GM12892 (cell line): ENCODE measurements around the gene KCNC1.

Experiments
- POLR2A ChIP-seq: IDR thresholded peaks from 2 replicates; pipeline ENCODE4 v1.6.1; 2011; ENCODE audit warnings: low read depth, low read length, control low read depth
- POLR2AphosphoS5 ChIP-seq: IDR thresholded peaks from 2 replicates; pipeline ENCODE4 v1.6.1; 2011; ENCODE audit warnings: low read depth, low read length, control low read depth
- TAF1 ChIP-seq: IDR thresholded peaks from 2 replicates; pipeline ENCODE4 v1.6.1; 2011; ENCODE audit warnings: low read depth, mild to moderate bottlenecking, control low read depth, low read length, borderline replicate concordance

- TF ChIP-seq POLR2AphosphoS5 (no peak), TAF1 (no peak), POLR2A (no peak)
Observed at GRCh38 chr11:17766590-17766989, 32.0 kb downstream of the KCNC1 start.
